Measurements from ENCODE around the gene FMC1.

- no peak for TF ChIP-seq CTCF (conservative IDR thresholded peaks at IDR 0.05 in 1 of 2, IDR thresholded peaks at IDR 0.05 in 1 of 2; ENCODE audit: low read depth in 1 of 2, low read length in 2 of 2)
- TF ChIP-seq EZH2 (IDR thresholded peaks at IDR 0.05; ENCODE audit: low read length, missing control alignments): no peak
Observed at GRCh38 chr7:139293534-139293933, 47.6 kb upstream of the FMC1 start.

All from fibroblast of lung (primary cell).